B cell (primary cell): ENCODE results near the gene NPY. TPM values are rescaled to one million over a fixed set of nuclear protein-coding genes. Genes with fewer than 3 reads are reported as not detected.

Experiments
- ATAC-seq: fragments of 200-7000 bp; cut with Tn5 transposase; one replicate; pipeline ENCODE4 v1.10.0; 2021; ENCODE audit warnings: low read depth, mild to moderate bottlenecking, moderate number of reproducible peaks, moderate library complexity
- CTCF ChIA-PET: fragments of 350-600 bp; sonication (Branson Sonifier 250); formaldehyde crosslinking; loops from one replicate; lab custom pipeline; 2021; ENCODE audit warnings: antibody characterized with exemption, inconsistent platforms; lab: Charles Lee
- POLR2A ChIA-PET: fragments of 350-600 bp; sonication (Branson Sonifier 250); formaldehyde crosslinking; loops from one replicate; lab custom pipeline; 2021; ENCODE audit warnings: antibody characterized with exemption; lab: Charles Lee
- DNase-seq: peaks from one replicate; pipeline ENCODE4 v3.0.0; 2013
- H2AFZ ChIP-seq: 2 replicates; pipeline ENCODE4 v1.6.1; 2012; ENCODE audit warnings: mild to moderate bottlenecking, low read depth, low read length; ENCODE audit not compliant: insufficient read depth, poor library complexity, severe bottlenecking
- H3K27ac ChIP-seq, 2 donors: 1 replicate in 1 of 2; 2 replicates in 1 of 2; pipeline ENCODE4 v1.5.1; 2012 to 2013; ENCODE audit warnings: low read length in 2 of 2, mild to moderate bottlenecking in 2 of 2, moderate library complexity in 1 of 2
- H3K27me3 ChIP-seq, 4 experiments: fragments of 200-600 bp in 1 of 4; sonication (generic) in 1 of 4; replicated peaks in 1 of 4; 1 replicate in 2 of 4; 2 replicates in 2 of 4; pipeline versions ENCODE4 v1.6.1 to v1.7.0; 2013 to 2016; ENCODE audit warnings: low read length in 3 of 4, mild to moderate bottlenecking in 2 of 4, mixed read lengths in 1 of 4, moderate library complexity in 1 of 4; ENCODE audit not compliant: insufficient read depth in 4 of 4, control insufficient read depth in 3 of 4; ENCODE audit errors: control extremely low read depth in 1 of 4
- H3K36me3 ChIP-seq, 2 experiments: replicated peaks in 1 of 2; 1 replicate in 1 of 2; 2 replicates in 1 of 2; pipeline versions ENCODE4 v1.6.1 to v1.7.1; 2013; ENCODE audit warnings: low read length in 1 of 2; ENCODE audit not compliant: insufficient read depth in 2 of 2, control insufficient read depth in 1 of 2; ENCODE audit errors: control extremely low read depth in 1 of 2, extremely low read depth in 1 of 2
- H3K4me1 ChIP-seq, 2 donors: fragments of 200-600 bp in 1 of 2; sonication (generic) in 1 of 2; 1 replicate in 1 of 2; 2 replicates in 1 of 2; pipeline versions ENCODE4 v1.5.1 to v1.6.1; 2013 to 2017; ENCODE audit warnings: low read length in 2 of 2; ENCODE audit not compliant: control insufficient read depth in 2 of 2, insufficient read depth in 2 of 2
- H3K4me2 ChIP-seq: replicated peaks from 2 replicates; pipeline ENCODE3; 2012; ENCODE audit warnings: mild to moderate bottlenecking, low read depth, low read length; ENCODE audit not compliant: poor library complexity, severe bottlenecking
- H3K4me3 ChIP-seq, 5 experiments: fragments of 200-600 bp in 1 of 5; sonication (generic) in 1 of 5; 1 replicate in 3 of 5; 2 replicates in 2 of 5; pipeline versions ENCODE4 v1.5.1 to v1.7.0; 2011 to 2016; ENCODE audit warnings: low read length in 4 of 5, mild to moderate bottlenecking in 4 of 5, low read depth in 2 of 5, control low read depth in 1 of 5, moderate library complexity in 1 of 5; ENCODE audit not compliant: insufficient read depth in 1 of 5; ENCODE audit errors: control extremely low read depth in 1 of 5, extremely low read depth in 1 of 5
- H3K79me2 ChIP-seq: fragments of 200-600 bp; sonication (generic); one replicate; pipeline ENCODE4 v1.6.0; 2016; ENCODE audit warnings: low read length; ENCODE audit not compliant: control insufficient read depth, insufficient read depth
- H3K9ac ChIP-seq: fragments of 200-600 bp; sonication (generic); 2 replicates; pipeline ENCODE4 v1.6.1; 2017; ENCODE audit warnings: mild to moderate bottlenecking, low read length, moderate library complexity
- H3K9me3 ChIP-seq, 3 donors: one replicate each; pipeline versions ENCODE4 v1.6.1 to v1.7.1; 2013; ENCODE audit warnings: low read length in 2 of 3; ENCODE audit not compliant: control insufficient read depth in 2 of 3, insufficient read depth in 1 of 3; ENCODE audit errors: control extremely low read depth in 1 of 3
- H4K20me1 ChIP-seq: 2 replicates; pipeline ENCODE4 v1.6.0; 2012; ENCODE audit warnings: mild to moderate bottlenecking, low read length; ENCODE audit not compliant: insufficient read depth, control insufficient read depth, poor library complexity, severe bottlenecking
- H3K27ac Mint-ChIP-seq: one replicate; pipeline ENCODE4 v1.8.0; 2021; ENCODE audit warnings: mixed read lengths
- H3K27me3 Mint-ChIP-seq: one replicate; pipeline ENCODE4 v1.8.0; 2021; ENCODE audit warnings: mixed read lengths
- H3K4me1 Mint-ChIP-seq: one replicate; pipeline ENCODE4 v1.8.0; 2021; ENCODE audit warnings: mixed read lengths
- H3K4me3 Mint-ChIP-seq: one replicate; pipeline ENCODE4 v1.8.0; 2021; ENCODE audit warnings: mixed read lengths
- H3K9me3 Mint-ChIP-seq: one replicate; pipeline ENCODE4 v1.8.0; 2022; ENCODE audit warnings: mixed read lengths; ENCODE audit not compliant: insufficient read depth
- CTCF ChIP-seq: fragments of 200-600 bp; IDR thresholded peaks from one replicate; pipeline ENCODE4 v1.8.0; 2022; ENCODE audit warnings: antibody characterized with exemption, mild to moderate bottlenecking
- EZH2 ChIP-seq: IDR thresholded peaks from 2 replicates; pipeline ENCODE4 v1.6.1; 2012; ENCODE audit warnings: borderline replicate concordance, low read depth, mild to moderate bottlenecking, moderate library complexity, low read length; ENCODE audit not compliant: insufficient read depth, poor library complexity, severe bottlenecking
- WGBS: methylation state at CpG from one replicate; pipeline ENCODE4 v1.1.5; 2013; ENCODE audit warnings: missing lambda C conversion rate; ENCODE audit not compliant: insufficient coverage; 5-methylcytosine and 5-hydroxymethylcytosine counted together
- intact Hi-C: fragments of 100-400 bp; cut with micrococcal nuclease; formaldehyde crosslinking; loops from one replicate; pipeline ENCODE4 v1.10.0; 2022
- polyA plus RNA-seq: library from polyadenylated mRNA; depleted of rRNA; stranded (reverse); fragments of >200 nt; gene quantifications from 2 replicates; pipeline ENCODE4 v1.2.3, GENCODE V29; 2012
- total RNA-seq, 2 donors: library from RNA; stranded (reverse); fragments of 120-200 nt in 1 of 2; gene quantifications; 1 replicate in 1 of 2; 2 replicates in 1 of 2; pipeline versions ENCODE4 v1.2.3 to v1.2.4, GENCODE V29; 2013 to 2022

Gene NPY
- total and polyA plus RNA-seq, 2 donors (not counting 1 experiment from before 2014, with no cell fraction given): not detected

DNA sequence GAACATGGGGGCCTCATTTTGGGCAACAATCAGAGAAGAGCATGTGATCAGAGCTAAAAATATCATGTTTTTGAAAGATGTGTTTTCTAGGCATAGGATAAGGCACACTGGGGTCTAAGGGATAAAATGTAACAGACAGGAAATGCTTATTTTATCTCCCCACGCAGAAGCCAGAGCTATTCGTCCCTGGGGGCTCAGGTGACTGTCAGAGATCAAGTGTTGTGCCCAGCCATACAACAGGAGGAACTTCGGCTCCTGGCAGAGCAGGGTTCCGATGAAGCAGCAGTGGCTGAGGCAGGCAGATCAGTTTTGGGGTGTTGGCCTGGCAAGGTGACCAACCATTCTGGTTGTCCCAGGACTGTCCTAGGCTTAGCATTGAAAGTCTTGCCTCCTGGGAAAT is 15.2 kb downstream of the NPY start:
- Histone ChIP-seq H3K27ac (no peak overlapping the region), H2AFZ (no peak overlapping the region), H3K27me3 (peaks cover 0 to 6% (median 3%) of the 10 kb centered on the region in 4 experiments), H3K36me3 (no peaks in the 10 kb centered on the region), H3K9me3 (peaks cover 0 to 2% (median 0%) of the 10 kb centered on the region in 3 donors), H3K79me2 (no peaks in the 10 kb centered on the region), H3K4me3 (no peak overlapping the region), H3K4me1 (peaks cover 0 to 7% of the 10 kb centered on the region in 2 donors), H4K20me1 (no peaks in the 10 kb centered on the region), H3K9ac (no peak overlapping the region), H3K4me2 (no peak overlapping the region)
- peaks cover 5% of the 10 kb centered on the region for H3K9me3 Mint-ChIP-seq
- ChIA-PET CTCF (interaction anchor here (1.9 kb wide), 1 partner anchor 9 kb away, joined by 5 read pairs; no protein-coding TSS in a partner anchor), POLR2A (no interaction called here)
- no peak for ATAC-seq
- no peak overlapping the region for H3K4me3 Mint-ChIP-seq
- peaks cover 15% of the 10 kb centered on the region for H3K4me1 Mint-ChIP-seq
- intact Hi-C loops: loop anchor here (10.0 kb wide), 1 partner anchor 796 kb away; no protein-coding TSS in a partner anchor
- DNase-seq: no peak
- TF ChIP-seq EZH2 (no peak), CTCF (no peak)
- H3K27ac Mint-ChIP-seq: no peak overlapping the region
- H3K27me3 Mint-ChIP-seq: peaks cover 21% of the 10 kb centered on the region
- 8% methylated on average over 3 of the region's 4 CpGs for WGBS

DNA sequence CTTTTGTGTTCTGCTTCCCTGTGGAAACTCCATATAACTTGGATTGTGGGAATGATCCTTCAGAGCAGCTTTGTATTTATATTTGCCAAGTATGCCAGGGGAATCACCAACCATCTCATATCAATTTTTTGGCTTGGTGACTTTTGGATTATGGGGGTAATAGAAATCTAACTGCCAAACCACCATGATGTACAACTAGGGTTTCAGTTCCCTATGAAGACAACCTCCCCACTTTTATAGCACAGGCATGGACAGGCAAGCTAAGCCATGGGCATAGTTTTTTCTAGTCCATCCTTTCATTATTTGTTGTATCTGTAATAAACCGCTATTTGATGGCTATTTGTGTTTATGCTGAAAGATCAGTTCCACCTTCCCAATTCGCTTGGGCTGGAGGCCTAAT is 17.7 kb downstream of the NPY start:
- H4K20me1 ChIP-seq: no peaks in the 10 kb centered on the region
- WGBS: no CpG with 5 or more reads among the region's 2 CpGs
- TF ChIP-seq EZH2: no peak
- no peak for TF ChIP-seq CTCF
- Mint-ChIP-seq H3K27ac (no peak overlapping the region), H3K4me3 (no peak overlapping the region), H3K9me3 (peaks cover 5% of the 10 kb centered on the region), H3K27me3 (peaks cover 37% of the 10 kb centered on the region), H3K4me1 (peaks cover 15% of the 10 kb centered on the region)
- H3K36me3 ChIP-seq: no peaks in the 10 kb centered on the region
- ChIA-PET POLR2A (no interaction called here), CTCF (interaction anchor here (0.7 kb wide), 1 partner anchor 11 kb away, joined by 5 read pairs; no protein-coding TSS in a partner anchor)
- no peaks in the 10 kb centered on the region for H3K79me2 ChIP-seq
- intact Hi-C loops: no loop called here
- peak; percentile 39 for ATAC-seq
- H3K9me3 ChIP-seq: peaks cover 0 to 3% (median 2%) of the 10 kb centered on the region in 3 donors
- H3K4me1 ChIP-seq: peaks cover 0 to 7% of the 10 kb centered on the region in 2 donors
- peaks cover 0 to 20% (median 14%) of the 10 kb centered on the region in 4 experiments for H3K27me3 ChIP-seq
- H3K4me3 ChIP-seq: no peak overlapping the region
- no peak overlapping the region for H3K4me2 ChIP-seq
- H2AFZ ChIP-seq: no peak overlapping the region
- no peak overlapping the region for H3K27ac ChIP-seq
- no peak overlapping the region for H3K9ac ChIP-seq
- DNase-seq: no peak
